Measurements from ENCODE around the gene TRPV3. TPM values are rescaled to one million over a fixed set of nuclear protein-coding genes. Genes with fewer than 3 reads are reported as not detected.

Gene TRPV3
- total RNA-seq, 1 experiment from 2014 or later, result 0.38 TPM

DNA sequence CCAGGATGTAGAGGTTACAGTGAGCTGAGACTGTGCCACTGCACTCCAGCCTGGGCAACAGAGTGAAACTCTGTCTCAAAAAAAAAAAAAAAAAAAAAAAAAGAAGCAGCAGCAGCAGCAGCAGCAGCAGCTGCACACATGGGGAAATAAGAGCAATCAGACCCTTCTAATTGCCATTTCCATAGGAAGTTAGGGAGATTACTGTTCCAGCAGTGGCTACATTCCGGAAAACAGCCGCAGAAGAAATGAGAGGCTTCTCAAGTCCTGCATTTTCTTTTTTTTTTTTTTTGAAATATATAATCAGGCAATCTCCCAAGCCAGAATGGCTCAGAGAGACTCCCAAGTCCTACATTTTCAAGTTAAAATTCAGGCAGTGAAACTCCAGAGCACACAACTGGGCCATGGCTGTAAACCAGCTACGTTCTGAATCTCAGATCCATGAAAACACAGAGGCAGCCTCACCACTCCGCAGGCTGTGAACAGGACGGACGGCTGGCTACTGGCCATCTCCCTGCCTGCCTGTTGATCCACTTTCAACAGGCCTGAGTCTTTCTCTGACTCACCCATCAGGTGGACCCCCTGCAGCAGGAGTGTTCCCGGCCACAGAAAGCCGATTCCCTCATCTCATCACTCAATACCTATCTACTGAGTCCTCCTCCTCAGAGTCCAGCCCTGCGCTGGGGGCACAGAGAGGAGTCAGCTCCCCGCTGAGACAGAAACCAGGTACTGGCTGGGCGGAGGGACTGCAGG is 36.6 kb upstream of the TRPV3 start:
- H3K9me3 Mint-ChIP-seq (ENCODE audit: low read depth, unreplicated experiment), result no peaks in the 10 kb centered on the region
- no peaks in the 10 kb centered on the region for H3K27me3 Mint-ChIP-seq (ENCODE audit: unreplicated experiment)
- H3K4me3 Mint-ChIP-seq (ENCODE audit: low read depth, unreplicated experiment), result no peak overlapping the region
- CTCF ChIA-PET, result interaction anchor here (0.6 kb wide), 1 partner anchor 1442 kb away, joined by 3 read pairs; no protein-coding TSS in a partner anchor
- no peak overlapping the region for H3K27ac Mint-ChIP-seq (ENCODE audit: unreplicated experiment)
- TF ChIP-seq, protein P1, sequence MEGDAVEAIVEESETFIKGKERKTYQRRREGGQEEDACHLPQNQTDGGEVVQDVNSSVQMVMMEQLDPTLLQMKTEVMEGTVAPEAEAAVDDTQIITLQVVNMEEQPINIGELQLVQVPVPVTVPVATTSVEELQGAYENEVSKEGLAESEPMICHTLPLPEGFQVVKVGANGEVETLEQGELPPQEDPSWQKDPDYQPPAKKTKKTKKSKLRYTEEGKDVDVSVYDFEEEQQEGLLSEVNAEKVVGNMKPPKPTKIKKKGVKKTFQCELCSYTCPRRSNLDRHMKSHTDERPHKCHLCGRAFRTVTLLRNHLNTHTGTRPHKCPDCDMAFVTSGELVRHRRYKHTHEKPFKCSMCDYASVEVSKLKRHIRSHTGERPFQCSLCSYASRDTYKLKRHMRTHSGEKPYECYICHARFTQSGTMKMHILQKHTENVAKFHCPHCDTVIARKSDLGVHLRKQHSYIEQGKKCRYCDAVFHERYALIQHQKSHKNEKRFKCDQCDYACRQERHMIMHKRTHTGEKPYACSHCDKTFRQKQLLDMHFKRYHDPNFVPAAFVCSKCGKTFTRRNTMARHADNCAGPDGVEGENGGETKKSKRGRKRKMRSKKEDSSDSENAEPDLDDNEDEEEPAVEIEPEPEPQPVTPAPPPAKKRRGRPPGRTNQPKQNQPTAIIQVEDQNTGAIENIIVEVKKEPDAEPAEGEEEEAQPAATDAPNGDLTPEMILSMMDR (IDR thresholded peaks at IDR 0.05; ENCODE audit: unreplicated experiment), result no peak
- no peak for DNase-seq
- intact Hi-C loops (cut with micrococcal nuclease; ENCODE audit: unreplicated experiment), result no loop called here
- no TSS peak for BruUV-seq (replicated peaks)
- H3K4me1 Mint-ChIP-seq (ENCODE audit: low read depth, unreplicated experiment), result no peaks in the 10 kb centered on the region
- peaks cover 13% of the 10 kb centered on the region for H3K36me3 Mint-ChIP-seq (ENCODE audit: insufficient read depth, unreplicated experiment)

DNA sequence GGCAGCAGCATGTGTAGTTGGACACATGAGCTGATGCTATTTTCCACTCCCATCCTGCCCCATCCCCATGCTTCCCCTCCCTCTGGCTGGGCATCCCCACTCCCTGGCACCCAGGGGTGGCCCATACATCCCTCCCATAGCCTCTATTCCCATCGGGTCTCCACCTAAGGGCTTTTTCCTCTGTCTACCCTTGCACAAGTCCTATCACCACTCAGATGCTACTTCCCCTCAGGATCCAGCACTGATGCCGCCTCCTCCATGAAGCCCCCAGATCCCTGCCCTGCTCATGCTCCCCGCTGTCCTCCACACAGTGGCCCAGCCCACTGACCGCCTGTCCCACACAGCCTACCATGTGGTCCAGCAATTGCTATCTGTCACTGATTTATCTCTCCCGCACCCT is 35.8 kb upstream of the TRPV3 start:
- TF ChIP-seq, protein P1 (IDR thresholded peaks at IDR 0.05; ENCODE audit: unreplicated experiment), result no peak
- no peak overlapping the region for H3K27ac Mint-ChIP-seq (ENCODE audit: unreplicated experiment)
- intact Hi-C loops (cut with micrococcal nuclease; ENCODE audit: unreplicated experiment), result no loop called here
- no peaks in the 10 kb centered on the region for H3K4me1 Mint-ChIP-seq (ENCODE audit: low read depth, unreplicated experiment)
- DNase-seq, result no peak
- CTCF ChIA-PET, result no interaction called here
- H3K36me3 Mint-ChIP-seq (ENCODE audit: insufficient read depth, unreplicated experiment), result peaks cover 14% of the 10 kb centered on the region
- H3K27me3 Mint-ChIP-seq (ENCODE audit: unreplicated experiment), result no peaks in the 10 kb centered on the region
- BruUV-seq (replicated peaks), result no TSS peak
- H3K4me3 Mint-ChIP-seq (ENCODE audit: low read depth, unreplicated experiment), result no peak overlapping the region
- no peaks in the 10 kb centered on the region for H3K9me3 Mint-ChIP-seq (ENCODE audit: low read depth, unreplicated experiment)

DNA sequence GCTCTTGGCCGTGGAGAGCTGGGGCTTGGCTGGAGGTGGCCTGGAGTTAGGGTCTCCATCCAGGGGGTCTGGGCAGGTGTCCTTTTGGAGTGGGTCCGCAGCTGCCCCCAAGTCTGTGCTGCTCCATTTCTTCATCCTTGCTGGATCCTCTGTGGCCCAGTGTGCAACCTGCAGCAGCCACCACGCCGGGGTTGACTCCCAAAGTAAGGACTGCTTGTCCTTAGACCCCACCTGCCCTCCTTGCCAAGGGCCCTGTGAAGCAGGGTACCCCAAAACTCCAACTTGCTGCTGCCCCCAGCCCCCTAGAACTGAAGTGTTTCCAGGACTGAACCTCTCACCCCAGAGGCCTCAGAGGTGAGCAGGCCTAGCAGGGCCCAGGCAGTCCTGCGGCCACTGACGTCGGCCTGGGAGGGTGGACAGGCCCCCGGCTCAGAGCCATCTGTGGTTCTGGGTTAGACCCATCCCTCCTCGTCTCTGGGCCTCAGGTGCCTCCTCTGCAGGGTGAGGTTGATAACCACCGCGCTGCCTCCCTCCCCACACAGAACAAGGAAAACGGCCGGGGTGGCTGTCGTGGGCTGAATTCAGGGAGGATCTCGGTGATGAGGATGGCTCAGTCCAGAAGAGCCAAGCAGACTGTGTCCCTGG is 34.7 kb upstream of the TRPV3 start:
- no peak for DNase-seq
- no TSS peak for BruUV-seq (replicated peaks)
- intact Hi-C loops (cut with micrococcal nuclease; ENCODE audit: unreplicated experiment), result no loop called here
- Mint-ChIP-seq H3K27ac (ENCODE audit: unreplicated experiment) (no peak overlapping the region), H3K9me3 (ENCODE audit: low read depth, unreplicated experiment) (no peaks in the 10 kb centered on the region), H3K36me3 (ENCODE audit: insufficient read depth, unreplicated experiment) (peaks cover 14% of the 10 kb centered on the region), H3K27me3 (ENCODE audit: unreplicated experiment) (no peaks in the 10 kb centered on the region), H3K4me1 (ENCODE audit: low read depth, unreplicated experiment) (no peaks in the 10 kb centered on the region), H3K4me3 (ENCODE audit: low read depth, unreplicated experiment) (no peak overlapping the region)
- CTCF ChIA-PET, result no interaction called here
- TF ChIP-seq, protein P1 (IDR thresholded peaks at IDR 0.05; ENCODE audit: unreplicated experiment), result no peak

DNA sequence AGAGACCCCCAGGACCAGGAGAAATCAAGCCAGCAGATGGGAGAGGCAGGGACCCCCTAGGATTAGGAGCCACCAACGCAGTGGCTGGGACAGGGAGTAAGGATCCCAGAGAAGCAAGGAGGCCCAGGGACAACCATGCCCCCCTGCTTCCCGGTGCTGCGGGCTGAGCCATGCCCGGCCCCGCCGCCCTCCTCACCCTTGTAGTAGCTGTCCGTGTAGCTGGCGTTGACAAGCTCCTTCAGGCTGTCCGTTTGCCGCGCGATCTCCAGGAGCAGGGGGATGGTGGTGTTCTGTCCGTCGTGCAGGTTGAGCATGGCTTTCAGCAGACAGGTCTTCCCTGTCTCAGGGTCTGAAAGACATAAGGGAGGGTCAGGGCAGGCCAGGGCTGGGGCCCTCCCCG is 33.2 kb upstream of the TRPV3 start:
- Mint-ChIP-seq H3K27ac (ENCODE audit: unreplicated experiment) (no peak overlapping the region), H3K9me3 (ENCODE audit: low read depth, unreplicated experiment) (no peaks in the 10 kb centered on the region), H3K4me3 (ENCODE audit: low read depth, unreplicated experiment) (no peak overlapping the region), H3K36me3 (ENCODE audit: insufficient read depth, unreplicated experiment) (peaks cover 14% of the 10 kb centered on the region), H3K4me1 (ENCODE audit: low read depth, unreplicated experiment) (no peaks in the 10 kb centered on the region), H3K27me3 (ENCODE audit: unreplicated experiment) (no peaks in the 10 kb centered on the region)
- intact Hi-C loops (cut with micrococcal nuclease; ENCODE audit: unreplicated experiment), result no loop called here
- no peak for DNase-seq
- CTCF ChIA-PET, result no interaction called here
- TF ChIP-seq, protein P1 (IDR thresholded peaks at IDR 0.05; ENCODE audit: unreplicated experiment), result no peak
- no TSS peak for BruUV-seq (replicated peaks)

Measured in Calu3 (cell line).